Ascending aorta (tissue), 2 donors: ENCODE data around the gene TLR7. TPM values are rescaled to one million over a fixed set of nuclear protein-coding genes. Genes with fewer than 3 reads are reported as not detected.

ENCODE experiments used
- DNase-seq, 2 donors: peaks; one replicate each; pipeline ENCODE4 v3.0.0-alpha.2; 2019; ENCODE audit warnings: low spot score in 2 of 2
- H3K27ac ChIP-seq, 2 donors: fragments of 200-600 bp; sonication (generic); one replicate each; pipeline ENCODE4 v1.5.1; 2016 to 2017; ENCODE audit warnings: mild to moderate bottlenecking in 1 of 2
- H3K27me3 ChIP-seq: fragments of 200-600 bp; sonication (generic); one replicate; pipeline ENCODE4 v1.5.1; 2017
- H3K36me3 ChIP-seq, 2 donors: fragments of 200-600 bp; sonication (generic); one replicate each; pipeline ENCODE4 v1.5.1; 2016
- H3K4me1 ChIP-seq, 2 donors: fragments of 200-600 bp; sonication (generic); one replicate each; pipeline ENCODE4 v1.5.1; 2016 to 2017; ENCODE audit warnings: mild to moderate bottlenecking in 1 of 2
- H3K4me3 ChIP-seq, 2 donors: fragments of 200-600 bp; sonication (generic); one replicate each; pipeline ENCODE4 v1.5.1; 2016 to 2017; ENCODE audit warnings: mild to moderate bottlenecking in 1 of 2
- H3K9me3 ChIP-seq, 2 donors: fragments of 200-600 bp; sonication (generic); one replicate each; pipeline ENCODE4 v1.5.1; 2016
- CTCF ChIP-seq, 3 experiments: fragments of 200-600 bp in 2 of 3; fragments of 450-650 bp in 1 of 3; sonication (generic) in 2 of 3; IDR thresholded peaks; one replicate each; pipeline ENCODE4 v1.5.1; 2016 to 2019; ENCODE audit warnings: antibody characterized with exemption in 3 of 3, mild to moderate bottlenecking in 1 of 3, moderate library complexity in 1 of 3
- intact Hi-C: fragments of 100-400 bp; cut with DNase I; formaldehyde crosslinking; loops from one replicate; pipeline ENCODE4 v1.15.1; 2023
- total RNA-seq: library from RNA; depleted of rRNA; stranded (reverse); fragments of >200 nt; gene quantifications from one replicate; pipeline ENCODE4 v1.1.0, GENCODE V29; 2016

The TLR7 gene
- total RNA-seq, result not detected

GRCh38 chrX:12866451-12867377 is at the start of gene TLR7:
Gene TLR7, plus strand, starts transcription at chrX:12867072. Its CDS starts 507 bp downstream, at chrX:12867579.
- intact Hi-C loops, result no loop called here
- H3K4me3 ChIP-seq, result no peak within 1 kb of the TSS
- H3K27ac ChIP-seq, result no peak within 1 kb of the TSS
- H3K4me1 ChIP-seq, result no peaks in the 10 kb centered on the region
- H3K9me3 ChIP-seq, result no peaks in the 10 kb centered on the region
- DNase-seq, result no peak
- no peaks in the 10 kb centered on the region for H3K36me3 ChIP-seq
- H3K27me3 ChIP-seq, result no peaks in the 10 kb centered on the region
- no peak for TF ChIP-seq CTCF (IDR thresholded peaks at IDR 0.05)

- no peak for DNase-seq
- peaks cover 0 to 7% of the 10 kb centered on the region in 2 donors for H3K36me3 ChIP-seq
- intact Hi-C loops, result loop anchor here (10.0 kb wide), 1 partner anchor 827 kb away; no protein-coding TSS in a partner anchor
- no peaks in the 10 kb centered on the region for H3K4me1 ChIP-seq
- H3K9me3 ChIP-seq, result no peaks in the 10 kb centered on the region
- no peak overlapping the region for H3K4me3 ChIP-seq
- no peaks in the 10 kb centered on the region for H3K27me3 ChIP-seq
- H3K27ac ChIP-seq, result no peak overlapping the region
- TF ChIP-seq CTCF (IDR thresholded peaks at IDR 0.05), result no peak
Measured at GRCh38 chrX:12817528-12817927, 49.3 kb upstream of the TLR7 start.

- intact Hi-C loops, result loop anchor here (10.0 kb wide), 1 partner anchor 826 kb away; no protein-coding TSS in a partner anchor
- Histone ChIP-seq H3K27ac (no peak overlapping the region), H3K27me3 (no peaks in the 10 kb centered on the region), H3K36me3 (peaks cover 0 to 7% of the 10 kb centered on the region in 2 donors), H3K9me3 (no peaks in the 10 kb centered on the region), H3K4me3 (no peak overlapping the region), H3K4me1 (no peaks in the 10 kb centered on the region)
- DNase-seq, result no peak
- TF ChIP-seq CTCF (IDR thresholded peaks at IDR 0.05), result no peak
Measured at GRCh38 chrX:12819222-12819621, 47.6 kb upstream of the TLR7 start.

- no peaks in the 10 kb centered on the region for H3K4me1 ChIP-seq
- TF ChIP-seq CTCF (IDR thresholded peaks at IDR 0.05), result no peak
- intact Hi-C loops, result no loop called here
- H3K27ac ChIP-seq, result no peak overlapping the region
- no peaks in the 10 kb centered on the region for H3K9me3 ChIP-seq
- no peaks in the 10 kb centered on the region for H3K27me3 ChIP-seq
- DNase-seq, result no peak
- peaks cover 0 to 7% of the 10 kb centered on the region in 2 donors for H3K36me3 ChIP-seq
- no peak overlapping the region for H3K4me3 ChIP-seq
Measured at GRCh38 chrX:12820737-12821136, 46.1 kb upstream of the TLR7 start.

- no peaks in the 10 kb centered on the region for H3K27me3 ChIP-seq
- intact Hi-C loops, result no loop called here
Measured at GRCh38 chrX:12824944-12825343, 41.9 kb upstream of the TLR7 start.

More at GRCh38 chrX:12824944-12825343, 41.9 kb upstream of the TLR7 start:
- Histone ChIP-seq H3K4me1 (no peaks in the 10 kb centered on the region), H3K27ac (no peak overlapping the region), H3K9me3 (no peaks in the 10 kb centered on the region), H3K36me3 (peaks cover 0 to 7% of the 10 kb centered on the region in 2 donors), H3K4me3 (no peak overlapping the region)
- no peak for TF ChIP-seq CTCF (IDR thresholded peaks at IDR 0.05)
- no peak for DNase-seq
